GM12892 (cell line): ENCODE results near the gene HYCC2.

Source experiments
- POLR2A ChIP-seq: IDR thresholded peaks from 2 replicates; pipeline ENCODE4 v1.6.1; 2011; ENCODE audit warnings: low read depth, low read length, control low read depth
- POLR2AphosphoS5 ChIP-seq: IDR thresholded peaks from 2 replicates; pipeline ENCODE4 v1.6.1; 2011; ENCODE audit warnings: low read depth, low read length, control low read depth
- TAF1 ChIP-seq: IDR thresholded peaks from 2 replicates; pipeline ENCODE4 v1.6.1; 2011; ENCODE audit warnings: low read depth, mild to moderate bottlenecking, control low read depth, low read length, borderline replicate concordance

DNA sequence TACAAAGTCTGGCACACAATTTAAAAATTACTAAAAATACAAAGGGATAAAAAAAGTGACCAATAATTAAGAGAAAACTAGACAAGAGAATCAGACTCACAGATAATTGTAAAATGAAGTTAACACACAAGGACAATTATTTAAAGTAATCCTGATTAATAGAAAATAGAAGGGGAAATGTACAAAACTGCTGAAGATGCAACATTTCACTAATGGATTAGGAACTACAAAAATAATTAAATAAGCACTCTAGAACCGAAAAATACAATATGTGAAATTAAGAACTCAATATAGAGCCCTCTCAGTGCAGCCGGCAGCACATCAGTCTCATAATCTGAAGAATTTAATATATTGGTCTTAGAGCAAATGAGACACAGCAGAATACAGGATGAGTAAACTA lies 24.6 kb downstream of the HYCC2 start:
- no peak for TF ChIP-seq POLR2AphosphoS5
- no peak for TF ChIP-seq TAF1
- TF ChIP-seq POLR2A = no peak
